ENCODE measurements around the gene PTTG2.

DNA sequence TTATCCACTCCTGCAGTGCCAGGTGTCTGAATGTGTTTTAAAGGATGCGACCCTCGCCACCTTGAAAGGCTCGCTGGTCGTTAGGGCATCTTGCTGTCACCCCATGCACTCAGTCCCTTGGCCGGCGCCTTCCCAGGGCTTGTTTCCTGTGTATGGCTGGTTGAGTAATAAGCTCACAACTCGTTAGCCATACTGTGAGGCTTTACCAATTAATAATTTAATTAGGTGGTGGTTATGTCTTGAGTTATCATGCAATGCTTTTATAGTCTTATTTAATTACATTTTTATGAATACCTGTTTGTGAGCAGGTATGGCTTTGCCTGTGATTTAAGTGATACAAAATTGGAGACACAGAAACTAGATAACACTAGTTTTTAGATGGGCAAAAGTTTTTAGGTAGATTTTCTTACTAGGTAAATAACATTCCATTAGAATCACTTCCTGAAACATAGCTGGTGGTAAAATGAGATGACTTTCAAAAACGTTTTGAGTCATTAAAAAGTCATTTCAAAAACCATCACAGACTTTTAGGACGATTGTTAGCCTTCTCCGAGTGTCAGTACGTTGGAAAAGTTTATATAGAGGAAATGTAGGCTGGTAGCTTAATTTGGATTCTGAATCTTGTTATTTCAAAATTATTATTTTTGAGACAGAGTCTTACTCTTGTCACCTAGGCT, 18.2 kb downstream of the PTTG2 start:
- TF ChIP-seq CTCF (IDR thresholded peaks at IDR 0.05) (no peak), POLR2A (IDR thresholded peaks at IDR 0.05) (no peak)
